GM19467 (cell line): ENCODE measurements around the gene RBMS3.
"Not testable (repeated sequence)": the region's sequence is repeated elsewhere in the genome, so short reads cannot be mapped to it uniquely, and the experiment has no call there.

ENCODE experiments used
- ATAC-seq: cut with Tn5 transposase; IDR thresholded peaks from one replicate; pipeline ENCODE4 v1.9.1; 2021; ENCODE audit warnings: mild to moderate bottlenecking, moderate library complexity; ENCODE audit not compliant: unreplicated experiment

The RBMS3 gene

GRCh38 chr3:29759411-29760225, 478.7 kb downstream of the RBMS3 start:
- ATAC-seq: no peak

GRCh38 chr3:29760226-29760685, 479.4 kb downstream of the RBMS3 start:
- no peak for ATAC-seq

- ATAC-seq: no peak
Observed at GRCh38 chr3:29761517-29761916, 480.6 kb downstream of the RBMS3 start.

- no peak for ATAC-seq
Observed at GRCh38 chr3:29763115-29763514, 482.2 kb downstream of the RBMS3 start.

- no peak for ATAC-seq
Observed at GRCh38 chr3:29764041-29764440, 483.2 kb downstream of the RBMS3 start.

GRCh38 chr3:29764603-29765254, 483.9 kb downstream of the RBMS3 start:
- no peak for ATAC-seq

GRCh38 chr3:29771602-29772001, 490.7 kb downstream of the RBMS3 start:
- ATAC-seq: no peak

- ATAC-seq: no peak
Observed at GRCh38 chr3:29772436-29772835, 491.6 kb downstream of the RBMS3 start.

- no peak for ATAC-seq
Observed at GRCh38 chr3:29773481-29773880, 492.6 kb downstream of the RBMS3 start.

GRCh38 chr3:29775340-29775739, 494.5 kb downstream of the RBMS3 start:
- no peak for ATAC-seq

GRCh38 chr3:29777869-29778268, 497.0 kb downstream of the RBMS3 start:
- ATAC-seq: no peak

GRCh38 chr3:29789686-29790085, 508.8 kb downstream of the RBMS3 start:
- no peak for ATAC-seq

- no peak for ATAC-seq
Observed at GRCh38 chr3:29796808-29797207, 515.9 kb downstream of the RBMS3 start.

GRCh38 chr3:29802057-29802456, 521.2 kb downstream of the RBMS3 start:
- no peak for ATAC-seq

GRCh38 chr3:29804044-29804443, 523.2 kb downstream of the RBMS3 start:
- ATAC-seq: no peak

- ATAC-seq: no peak
Observed at GRCh38 chr3:29805757-29806156, 524.9 kb downstream of the RBMS3 start.

- not testable (repeated sequence) for ATAC-seq
Observed at GRCh38 chr3:29808324-29808723, 527.5 kb downstream of the RBMS3 start.

GRCh38 chr3:29822071-29822470, 541.2 kb downstream of the RBMS3 start:
- no peak for ATAC-seq

- ATAC-seq: no peak
Observed at GRCh38 chr3:29823233-29823632, 542.4 kb downstream of the RBMS3 start.

GRCh38 chr3:29826712-29827111, 545.8 kb downstream of the RBMS3 start:
- no peak for ATAC-seq

GRCh38 chr3:29827756-29828155, 546.9 kb downstream of the RBMS3 start:
- ATAC-seq: no peak

- no peak for ATAC-seq
Observed at GRCh38 chr3:29829340-29829739, 548.5 kb downstream of the RBMS3 start.
